Inflammatory macrophage (primary cell): ENCODE results near the gene APIP.
"Not testable (repeated sequence)": the region's sequence is repeated elsewhere in the genome, so short reads cannot be mapped to it uniquely, and the experiment has no call there.

Experiments used
- DNase-seq, 2 donors: peaks; one replicate each; pipeline ENCODE4 v3.0.0-alpha.2; 2020 to 2022

The APIP gene

GRCh38 chr11:34926101-34926830, 10.1 kb upstream of the APIP start:
- peak; percentile 35 to 68 for DNase-seq

DNA sequence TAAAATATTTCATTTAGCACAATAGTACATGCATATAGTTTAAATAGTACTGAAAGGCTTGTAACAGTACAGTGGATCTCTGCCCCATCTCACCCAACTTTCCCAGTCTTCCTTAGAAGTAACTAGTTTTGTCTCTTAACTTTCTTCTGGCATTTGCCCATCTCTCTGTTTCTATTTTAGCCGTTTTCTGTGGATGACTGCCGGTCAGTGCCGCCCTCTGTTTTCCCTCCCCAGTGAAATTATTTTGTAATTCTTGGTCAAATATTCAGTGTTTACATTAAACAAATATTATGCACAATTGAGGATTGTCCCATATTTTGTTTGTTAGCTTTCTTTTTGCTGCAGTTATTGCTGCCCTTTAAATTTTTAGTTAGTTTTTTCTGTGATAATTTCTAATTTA, 8.5 kb upstream of the APIP start:
- DNase-seq, result no peak

GRCh38 chr11:34921156-34921555, 5.0 kb upstream of the APIP start:
- DNase-seq, result no peak

DNA sequence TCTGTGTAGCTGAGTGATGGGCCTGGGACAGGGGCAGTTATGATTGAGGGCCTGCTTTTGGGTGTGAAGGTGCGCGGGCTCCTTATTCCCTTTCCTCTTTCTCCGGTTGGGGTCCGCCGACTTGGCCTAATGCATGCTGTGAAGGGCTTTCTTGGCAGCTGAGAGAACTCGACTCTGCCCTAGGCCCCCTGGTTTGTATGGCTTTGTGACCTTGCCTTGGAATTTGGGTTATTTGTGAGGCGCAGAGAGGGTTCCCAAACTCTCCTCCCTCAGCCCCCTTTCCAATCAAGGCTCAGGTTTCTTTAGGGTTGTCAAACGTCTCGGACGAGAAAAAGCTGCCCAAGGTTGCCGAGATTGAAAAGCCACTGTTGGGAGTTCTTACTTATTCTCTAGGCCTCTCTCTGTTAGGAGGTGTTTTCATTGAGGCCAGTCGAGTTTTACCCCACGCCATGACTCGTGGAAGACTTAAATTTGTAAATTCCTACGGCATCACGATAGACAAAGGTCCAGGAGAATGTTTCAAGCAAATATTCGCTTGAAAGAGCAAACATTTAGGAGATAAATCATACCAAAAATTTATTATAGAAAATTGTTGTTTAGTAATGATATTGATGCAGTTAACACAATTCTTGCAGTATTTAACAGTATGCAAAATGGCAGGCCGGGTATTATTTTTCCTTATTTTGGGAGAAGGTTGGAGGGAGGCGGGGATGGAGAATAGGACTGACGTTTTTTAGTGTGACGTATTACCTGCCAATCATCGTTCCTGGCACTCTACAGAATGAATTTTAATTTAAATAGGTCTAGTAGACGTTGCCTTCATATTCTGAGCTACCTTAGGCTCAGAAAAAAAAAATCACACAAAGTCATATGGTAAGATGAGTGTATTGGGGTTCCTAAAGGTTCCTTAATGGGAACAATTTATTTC, 928 bp upstream of the APIP start:
- no peak for DNase-seq

- peak; percentile 26 to 27 for DNase-seq
Measured at GRCh38 chr11:34915136-34916014, 804 bp downstream of the APIP start.

DNA sequence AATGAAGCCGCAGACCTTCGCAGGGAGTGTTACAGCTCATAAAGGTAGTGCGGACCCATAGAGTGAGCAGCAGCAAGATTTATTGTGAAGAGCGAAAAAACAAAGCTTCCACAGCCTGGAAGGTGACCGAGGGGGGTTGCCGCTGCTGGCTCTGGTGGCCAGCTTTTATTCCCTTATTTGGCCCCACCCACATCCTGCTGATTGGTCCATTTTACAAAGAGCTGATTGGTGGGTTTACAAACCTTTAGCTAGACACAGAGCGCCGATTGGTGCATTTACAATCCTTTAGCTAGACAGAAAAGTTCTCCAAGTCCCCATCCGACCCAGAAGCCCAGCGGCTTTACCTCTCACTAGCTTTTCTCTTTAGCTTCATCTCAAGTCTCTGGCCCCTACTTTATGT, 2.6 kb downstream of the APIP start:
- DNase-seq, result not testable (repeated sequence)

- no peak for DNase-seq
Measured at GRCh38 chr11:34911676-34912075, 4.5 kb downstream of the APIP start.

GRCh38 chr11:34910817-34911216, 5.4 kb downstream of the APIP start:
- DNase-seq, result no peak

DNA sequence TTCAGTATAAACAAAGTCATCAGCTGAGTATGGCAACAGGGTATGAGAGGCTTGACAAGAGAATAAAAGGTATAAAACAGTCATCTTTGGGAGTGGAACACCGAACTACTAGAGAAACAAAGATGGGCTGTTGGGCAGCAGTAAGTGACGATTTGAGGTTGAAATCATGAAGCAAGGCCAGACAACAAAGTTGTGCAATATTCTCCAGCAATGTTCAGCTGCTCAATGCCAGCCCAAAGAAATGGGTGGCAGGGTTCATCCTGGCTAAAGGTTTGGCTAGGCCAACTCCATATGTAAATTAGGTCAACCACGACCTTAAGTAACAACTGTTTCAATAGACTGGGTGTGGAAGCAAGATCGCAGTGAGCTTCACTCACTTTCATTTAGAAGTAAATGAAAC, 6.2 kb downstream of the APIP start:
- peak; percentile 46 to 81 for DNase-seq

- no peak for DNase-seq
Measured at GRCh38 chr11:34909415-34909814, 6.8 kb downstream of the APIP start.

- DNase-seq, result no peak
Measured at GRCh38 chr11:34907934-34908593, 8.1 kb downstream of the APIP start.

DNA sequence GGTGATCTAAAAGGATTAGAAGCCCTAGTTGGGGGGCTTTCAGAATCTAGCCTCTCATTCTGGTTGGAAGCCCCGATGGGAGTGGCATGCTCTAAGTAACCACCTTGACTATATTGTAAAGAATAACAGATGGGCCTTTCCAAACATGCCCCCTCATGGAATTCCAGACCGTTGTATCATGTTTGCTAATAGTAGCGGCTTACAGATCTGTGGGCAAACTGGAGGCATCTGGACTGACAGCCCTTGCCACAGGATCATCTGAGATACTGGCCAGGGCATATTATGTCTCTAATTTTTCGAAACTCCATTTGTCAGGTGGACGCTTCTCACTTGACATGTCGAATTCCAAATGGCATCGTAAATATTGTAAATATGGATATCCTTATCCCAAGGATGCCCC, 10.5 kb downstream of the APIP start:
- no peak for DNase-seq

DNA sequence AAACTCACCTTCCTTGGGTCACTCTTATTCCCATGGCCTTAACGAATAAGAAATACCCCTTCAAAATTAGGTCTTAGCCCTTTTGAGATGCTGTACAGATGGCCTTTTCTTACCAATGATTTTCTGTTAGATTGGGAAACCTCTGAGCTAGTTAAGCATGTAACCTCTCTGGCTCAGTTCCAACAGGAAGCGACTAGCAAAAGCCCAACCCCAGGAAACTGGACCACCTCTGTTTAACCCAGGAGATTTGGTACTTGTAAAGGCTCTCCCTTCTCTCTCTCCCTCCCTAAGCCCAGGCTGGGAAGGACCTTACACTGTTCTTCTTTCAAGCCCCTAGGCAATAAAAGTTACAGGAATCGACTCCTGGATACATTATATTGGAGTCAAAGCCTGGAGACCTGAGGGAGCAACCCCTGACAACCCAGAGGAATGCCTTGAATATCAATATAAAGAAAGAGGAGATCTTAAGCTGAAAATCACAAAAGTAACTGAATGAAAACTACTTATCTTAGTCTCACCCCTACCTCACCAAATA, 11.7 kb downstream of the APIP start:
- DNase-seq, result no peak

DNA sequence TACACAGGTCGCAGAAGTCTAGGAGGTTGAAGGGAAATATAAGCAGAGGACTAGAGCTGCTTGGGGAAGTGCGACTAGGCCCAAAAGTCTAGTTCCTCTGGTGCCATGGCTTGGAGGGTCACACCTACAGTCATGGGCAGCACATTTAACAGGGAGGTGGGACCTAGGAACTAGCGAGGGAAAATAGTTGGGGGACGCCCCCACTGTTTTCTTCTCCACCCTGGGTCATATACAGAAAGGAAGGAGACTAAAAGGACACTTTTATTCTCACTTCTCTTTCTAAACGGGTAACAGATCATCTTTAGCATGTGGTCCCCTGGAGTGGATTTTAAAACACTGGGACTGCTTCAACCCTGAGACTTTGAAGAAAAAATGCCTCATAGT, 16.6 kb downstream of the APIP start:
- no peak for DNase-seq

GRCh38 chr11:34898474-34898873, 17.7 kb downstream of the APIP start:
- no peak for DNase-seq

DNA sequence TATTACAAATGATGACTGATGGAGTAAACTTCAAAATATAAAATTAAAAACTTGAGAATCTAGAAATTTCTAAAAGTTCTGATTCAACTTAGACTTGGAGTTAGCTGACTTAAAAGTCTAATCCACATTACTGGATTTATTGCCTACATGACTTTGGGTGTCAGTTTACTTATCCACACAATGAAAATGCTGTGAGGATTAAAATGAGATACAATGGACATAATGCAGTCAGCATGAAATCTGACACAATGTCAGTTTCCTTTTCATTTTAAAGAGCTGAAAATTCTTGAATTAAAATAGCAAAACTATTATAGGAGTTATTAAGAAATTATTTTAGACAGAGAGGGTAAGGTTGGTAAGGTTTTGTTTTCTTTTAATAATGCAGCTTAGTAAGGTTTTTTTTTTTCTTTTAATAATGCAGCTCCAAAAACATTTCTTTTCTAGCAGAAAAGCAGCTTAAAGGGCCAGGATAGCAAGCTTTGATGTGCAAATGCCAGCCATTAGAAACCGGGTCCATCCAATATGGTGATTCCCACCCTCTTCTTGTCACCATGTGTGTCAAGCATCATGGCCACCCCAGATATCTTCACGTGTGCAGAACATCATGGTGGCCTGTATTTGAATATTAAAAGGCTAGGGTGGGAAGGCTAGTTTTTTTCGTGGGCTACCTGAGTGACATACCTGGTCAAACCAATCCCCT, 18.9 kb downstream of the APIP start:
- no peak for DNase-seq

- not testable (repeated sequence) for DNase-seq
Measured at GRCh38 chr11:34896191-34896590, 20.0 kb downstream of the APIP start.

DNA sequence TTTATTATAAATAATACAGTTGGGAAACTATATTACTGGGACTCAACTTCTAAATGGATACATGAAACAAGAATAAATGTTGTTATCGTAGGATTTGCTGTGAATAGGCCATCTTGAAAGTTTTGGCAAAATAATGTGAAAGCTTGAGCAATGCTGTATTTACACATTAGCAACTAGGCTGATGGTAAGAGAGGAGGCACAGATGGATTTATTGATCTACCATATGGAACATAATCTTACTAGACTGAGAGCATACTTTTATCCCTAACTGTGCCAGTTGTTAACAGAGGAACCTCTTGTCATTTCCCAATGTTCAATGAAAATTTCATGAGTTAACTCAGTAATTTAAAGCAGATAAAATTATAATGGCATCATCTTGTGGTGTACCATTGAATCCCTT, 22.8 kb downstream of the APIP start:
- DNase-seq, result no peak

- no peak for DNase-seq
Measured at GRCh38 chr11:34891611-34892010, 24.6 kb downstream of the APIP start.

GRCh38 chr11:34890812-34891211, 25.4 kb downstream of the APIP start:
- DNase-seq, result peak; percentile 50 to 59

- no peak for DNase-seq
Measured at GRCh38 chr11:34890089-34890488, 26.1 kb downstream of the APIP start.
